Loucy (cell line): Measurements from ENCODE around the gene ZNF124.
A peak's percentile ranks its signal among the peaks of the same experiment; 100 is the strongest.

Source experiments
- H2AFZ ChIP-seq: fragments of 200-600 bp; sonication (generic); 2 replicates; pipeline ENCODE4 v1.6.0; 2016; ENCODE audit warnings: antibody characterized with exemption, mild to moderate bottlenecking, low read length, moderate library complexity
- H3F3A ChIP-seq: fragments of 200-600 bp; 2 replicates; pipeline ENCODE4 v1.6.0; 2016; ENCODE audit warnings: antibody characterized with exemption, low read depth, mild to moderate bottlenecking
- H3K27me3 ChIP-seq: fragments of 200-600 bp; sonication (generic); 2 replicates; pipeline ENCODE4 v1.6.1; 2014; ENCODE audit warnings: low read length, mild to moderate bottlenecking; ENCODE audit not compliant: insufficient read depth, poor library complexity, severe bottlenecking
- H3K36me3 ChIP-seq: fragments of 200-600 bp; sonication (generic); 2 replicates; pipeline ENCODE4 v1.6.1; 2016; ENCODE audit warnings: low read length; ENCODE audit not compliant: insufficient read depth
- H3K4me1 ChIP-seq: fragments of 200-600 bp; sonication (generic); 2 replicates; pipeline ENCODE4 v1.5.1; 2014; ENCODE audit warnings: low read length, mild to moderate bottlenecking; ENCODE audit not compliant: insufficient read depth, poor library complexity, severe bottlenecking
- H3K4me2 ChIP-seq: fragments of 200-600 bp; sonication (generic); 2 replicates; pipeline ENCODE4 v1.6.0; 2014; ENCODE audit warnings: antibody characterized with exemption, low read length, low read depth, mild to moderate bottlenecking; ENCODE audit not compliant: poor library complexity, severe bottlenecking
- H3K4me3 ChIP-seq: fragments of 200-600 bp; sonication (generic); 2 replicates; pipeline ENCODE4 v1.5.1; 2014; ENCODE audit warnings: low read length, mild to moderate bottlenecking, mixed read lengths; ENCODE audit not compliant: poor library complexity, severe bottlenecking
- H3K79me2 ChIP-seq: fragments of 200-600 bp; sonication (generic); 2 replicates; pipeline ENCODE4 v1.6.1; 2014; ENCODE audit warnings: low read length; ENCODE audit not compliant: insufficient read depth
- H3K9ac ChIP-seq: fragments of 200-600 bp; sonication (generic); 2 replicates; pipeline ENCODE4 v1.6.0; 2014; ENCODE audit warnings: mild to moderate bottlenecking, low read depth, low read length, moderate library complexity; ENCODE audit not compliant: poor library complexity, severe bottlenecking
- H3K9me2 ChIP-seq: fragments of 200-600 bp; sonication (generic); replicated peaks from 2 replicates; pipeline ENCODE4 v1.6.1; 2016; ENCODE audit warnings: low read depth, low read length, mixed read lengths
- H3K9me3 ChIP-seq: fragments of 200-600 bp; sonication (generic); 2 replicates; pipeline ENCODE4 v1.6.1; 2014; ENCODE audit warnings: mild to moderate bottlenecking, antibody characterized with exemption, low read length, low read depth; ENCODE audit not compliant: insufficient read depth
- H4K20me1 ChIP-seq: fragments of 200-600 bp; sonication (generic); 2 replicates; pipeline ENCODE4 v1.6.0; 2014; ENCODE audit warnings: antibody characterized with exemption, low read length, mild to moderate bottlenecking; ENCODE audit not compliant: insufficient read depth, poor library complexity, severe bottlenecking
- EZH2phosphoT487 ChIP-seq: fragments of 200-600 bp; IDR thresholded peaks from 2 replicates; pipeline ENCODE4 v1.6.1; 2018; ENCODE audit warnings: antibody characterized with exemption, mild to moderate bottlenecking, moderate library complexity, borderline replicate concordance
- TF ChIP-seq, protein P1 (sequence below): fragments of 200-600 bp; sonication (generic); conservative IDR thresholded peaks from 2 replicates; pipeline ENCODE4 v1.5.1; 2014; ENCODE audit warnings: mild to moderate bottlenecking, antibody characterized with exemption, low read length

Gene ZNF124

GRCh38 chr1:247204177-247204647, 32.4 kb upstream of the ZNF124 start:
- Histone ChIP-seq H3K4me2 (peak overlapping the region; percentile 26), H2AFZ (no peak overlapping the region), H3K4me1 (peaks cover 36% of the 10 kb centered on the region), H3K9ac (no peak overlapping the region), H3K79me2 (peaks cover 93% of the 10 kb centered on the region), H3K9me3 (no peaks in the 10 kb centered on the region), H3K36me3 (peaks cover 18% of the 10 kb centered on the region; the same call in 1 of the 2 replicates), H4K20me1 (peaks cover 54% of the 10 kb centered on the region), H3K9me2 (no peaks in the 10 kb centered on the region), H3K27me3 (no peaks in the 10 kb centered on the region), H3K4me3 (no peak overlapping the region), H3F3A (no peaks in the 10 kb centered on the region)
- TF ChIP-seq EZH2phosphoT487 = no peak
- TF ChIP-seq, protein P1, sequence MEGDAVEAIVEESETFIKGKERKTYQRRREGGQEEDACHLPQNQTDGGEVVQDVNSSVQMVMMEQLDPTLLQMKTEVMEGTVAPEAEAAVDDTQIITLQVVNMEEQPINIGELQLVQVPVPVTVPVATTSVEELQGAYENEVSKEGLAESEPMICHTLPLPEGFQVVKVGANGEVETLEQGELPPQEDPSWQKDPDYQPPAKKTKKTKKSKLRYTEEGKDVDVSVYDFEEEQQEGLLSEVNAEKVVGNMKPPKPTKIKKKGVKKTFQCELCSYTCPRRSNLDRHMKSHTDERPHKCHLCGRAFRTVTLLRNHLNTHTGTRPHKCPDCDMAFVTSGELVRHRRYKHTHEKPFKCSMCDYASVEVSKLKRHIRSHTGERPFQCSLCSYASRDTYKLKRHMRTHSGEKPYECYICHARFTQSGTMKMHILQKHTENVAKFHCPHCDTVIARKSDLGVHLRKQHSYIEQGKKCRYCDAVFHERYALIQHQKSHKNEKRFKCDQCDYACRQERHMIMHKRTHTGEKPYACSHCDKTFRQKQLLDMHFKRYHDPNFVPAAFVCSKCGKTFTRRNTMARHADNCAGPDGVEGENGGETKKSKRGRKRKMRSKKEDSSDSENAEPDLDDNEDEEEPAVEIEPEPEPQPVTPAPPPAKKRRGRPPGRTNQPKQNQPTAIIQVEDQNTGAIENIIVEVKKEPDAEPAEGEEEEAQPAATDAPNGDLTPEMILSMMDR = no peak

GRCh38 chr1:247198781-247199180, 27.0 kb upstream of the ZNF124 start:
- H3K27me3 ChIP-seq = no peaks in the 10 kb centered on the region
- no peak overlapping the region for H2AFZ ChIP-seq
- peaks cover 4% of the 10 kb centered on the region; the same call in 1 of the 2 replicates for H3K9me3 ChIP-seq
- peaks cover 56% of the 10 kb centered on the region for H3K36me3 ChIP-seq
- H3K4me2 ChIP-seq = no peak overlapping the region
- H3K9ac ChIP-seq = no peak overlapping the region
- H4K20me1 ChIP-seq = peaks cover 10% of the 10 kb centered on the region
- no peaks in the 10 kb centered on the region for H3K4me1 ChIP-seq
- TF ChIP-seq, protein P1 = no peak
- TF ChIP-seq EZH2phosphoT487 = no peak
- peaks cover 39% of the 10 kb centered on the region for H3K79me2 ChIP-seq
- no peak overlapping the region for H3K4me3 ChIP-seq
- no peaks in the 10 kb centered on the region for H3K9me2 ChIP-seq
- no peaks in the 10 kb centered on the region for H3F3A ChIP-seq

DNA sequence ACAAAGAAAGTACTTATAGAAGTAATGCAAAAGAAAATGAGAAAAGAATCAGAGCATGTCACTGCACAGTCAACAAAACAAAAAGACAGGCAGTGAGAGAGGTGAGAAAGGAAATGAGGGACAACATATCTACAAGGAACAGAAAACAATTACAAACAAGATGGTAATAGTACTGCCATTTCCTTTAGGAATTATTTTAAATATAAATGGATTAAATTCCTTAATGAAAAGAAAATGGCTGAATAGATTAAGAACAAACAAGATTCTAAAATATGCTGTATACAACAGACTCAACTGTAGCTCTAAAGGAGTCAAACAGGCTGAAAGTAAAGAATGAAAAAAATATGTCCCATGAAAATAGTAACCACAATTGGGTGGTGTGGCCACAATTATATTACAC, 22.1 kb upstream of the ZNF124 start:
- no peaks in the 10 kb centered on the region for H3K9me2 ChIP-seq
- TF ChIP-seq EZH2phosphoT487 = no peak
- no peak overlapping the region for H3K4me2 ChIP-seq
- no peaks in the 10 kb centered on the region for H3K79me2 ChIP-seq
- H4K20me1 ChIP-seq = no peaks in the 10 kb centered on the region
- no peak overlapping the region for H3K9ac ChIP-seq
- peaks cover 71% of the 10 kb centered on the region for H3K36me3 ChIP-seq
- no peaks in the 10 kb centered on the region for H3K27me3 ChIP-seq
- no peaks in the 10 kb centered on the region for H3K4me1 ChIP-seq
- H3K9me3 ChIP-seq = peaks cover 32% of the 10 kb centered on the region; the same call in 1 of the 2 replicates
- H3F3A ChIP-seq = no peaks in the 10 kb centered on the region
- H3K4me3 ChIP-seq = no peak overlapping the region
- H2AFZ ChIP-seq = no peak overlapping the region
